ENCODE data around the gene INPP5D. TPM values are rescaled to one million over a fixed set of nuclear protein-coding genes. Genes with fewer than 3 reads are reported as not detected.

Gene INPP5D
- total RNA-seq, 1 donor from 2014 or later: 33.3 TPM

GRCh38 chr2:233101816-233102215 is 41.7 kb downstream of the INPP5D start:
- peaks cover 3% of the 10 kb centered on the region for H3K36me3 ChIP-seq
- TF ChIP-seq CTCF (IDR thresholded peaks at IDR 0.05): no peak
- no peak overlapping the region for H3K27ac ChIP-seq
- ATAC-seq (no peak), DNase-seq (no peak)
- no peaks in the 10 kb centered on the region for H3K27me3 ChIP-seq
- H3K4me3 ChIP-seq: no peak overlapping the region
- intact Hi-C loops (cut with DNase I): no loop called here
- H3K4me1 ChIP-seq: no peaks in the 10 kb centered on the region
- H3K9me3 ChIP-seq: no peaks in the 10 kb centered on the region

GRCh38 chr2:233105156-233105895 is 45.2 kb downstream of the INPP5D start:
- no peak for DNase-seq
- TF ChIP-seq CTCF (IDR thresholded peaks at IDR 0.05): no peak
- no peak overlapping the region for H3K27ac ChIP-seq

GRCh38 chr2:233105930-233106329 is 45.8 kb downstream of the INPP5D start:
- ATAC-seq (no peak), DNase-seq (no peak)
- TF ChIP-seq CTCF (IDR thresholded peaks at IDR 0.05): no peak
- intact Hi-C loops (cut with DNase I): no loop called here
- Histone ChIP-seq H3K9me3 (no peaks in the 10 kb centered on the region), H3K27ac (no peak overlapping the region), H3K4me3 (no peak overlapping the region), H3K36me3 (peaks cover 3% of the 10 kb centered on the region), H3K27me3 (no peaks in the 10 kb centered on the region), H3K4me1 (no peaks in the 10 kb centered on the region)

More at GRCh38 chr2:233105156-233105895, 45.2 kb downstream of the INPP5D start:
- peaks cover 3% of the 10 kb centered on the region for H3K36me3 ChIP-seq
- ATAC-seq: no peak
- H3K4me1 ChIP-seq: no peaks in the 10 kb centered on the region
- no peaks in the 10 kb centered on the region for H3K27me3 ChIP-seq
- no peak overlapping the region for H3K4me3 ChIP-seq
- H3K9me3 ChIP-seq: no peaks in the 10 kb centered on the region
- intact Hi-C loops (cut with DNase I): no loop called here

- no peak for TF ChIP-seq CTCF (IDR thresholded peaks at IDR 0.05)
- Histone ChIP-seq H3K9me3 (no peaks in the 10 kb centered on the region), H3K4me3 (no peak overlapping the region), H3K4me1 (no peaks in the 10 kb centered on the region), H3K27me3 (no peaks in the 10 kb centered on the region), H3K27ac (no peak overlapping the region), H3K36me3 (peaks cover 3% of the 10 kb centered on the region)
- ATAC-seq (peak; percentile 7), DNase-seq (no peak)
- intact Hi-C loops (cut with DNase I): no loop called here
These were observed 46.9 kb downstream of the INPP5D start for GRCh38 chr2:233107011-233107410.

- no peak for TF ChIP-seq CTCF (IDR thresholded peaks at IDR 0.05)
- intact Hi-C loops (cut with DNase I): no loop called here
- Histone ChIP-seq H3K4me1 (no peaks in the 10 kb centered on the region), H3K9me3 (no peaks in the 10 kb centered on the region), H3K4me3 (no peak overlapping the region), H3K27me3 (no peaks in the 10 kb centered on the region), H3K27ac (no peak overlapping the region), H3K36me3 (peaks cover 2% of the 10 kb centered on the region)
- no peak for DNase-seq
- peak; percentile 17 for ATAC-seq
These were observed 47.7 kb downstream of the INPP5D start for GRCh38 chr2:233107831-233108300.
